ENCODE results near the gene CDC42BPA. TPM values are rescaled to one million over a fixed set of nuclear protein-coding genes. Genes with fewer than 3 reads are reported as not detected.

Gene CDC42BPA
- total RNA-seq, 1 donor from 2014 or later: 42.7 TPM

DNA sequence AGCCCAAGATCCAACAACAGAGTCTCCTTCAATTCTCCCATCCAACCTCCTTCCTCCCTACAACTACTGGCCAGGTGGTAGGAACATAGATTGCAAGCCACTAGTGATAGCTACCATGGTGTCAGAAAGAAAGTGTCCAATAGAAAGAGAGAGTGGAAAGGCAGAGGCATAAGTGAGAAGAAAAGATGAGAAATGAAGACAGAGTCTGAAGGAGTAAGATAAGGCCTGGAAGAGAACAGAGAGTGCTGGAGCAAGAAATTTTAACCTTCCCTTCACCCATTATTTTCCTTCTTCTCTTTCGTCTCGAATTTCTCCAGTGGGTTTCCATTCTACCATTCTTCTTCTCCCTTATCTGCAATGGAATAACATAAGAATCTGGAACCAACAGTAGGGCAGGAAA lies 57.9 kb downstream of the CDC42BPA start:
- TF ChIP-seq POLR2A (IDR thresholded peaks at IDR 0.05) (no peak), POLR2AphosphoS5 (IDR thresholded peaks at IDR 0.05; ENCODE audit: insufficient read depth in 1 of 2, low read depth in 1 of 2) (no peak), CTCF (IDR thresholded peaks at IDR 0.05) (no peak)

DNA sequence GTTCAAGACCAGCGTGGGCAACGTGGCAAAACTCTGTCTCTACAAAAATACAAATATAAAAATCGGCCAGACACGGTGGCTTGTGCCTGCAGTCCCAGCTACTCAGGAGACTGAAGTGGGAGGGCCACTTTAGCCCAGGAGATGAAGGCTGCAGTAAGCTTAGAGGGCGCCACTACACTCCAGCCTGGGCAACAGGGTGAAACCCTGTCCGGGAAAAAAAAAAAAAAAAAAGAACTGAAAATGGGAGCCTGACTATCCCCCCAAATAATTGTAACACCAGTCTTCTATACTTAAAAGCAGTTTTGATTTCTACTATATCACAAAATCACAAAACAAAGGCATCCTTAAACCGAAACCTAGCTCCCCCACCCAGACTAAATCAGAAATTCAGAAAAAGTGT lies 60.3 kb downstream of the CDC42BPA start:
- no peak for DNase-seq (ENCODE audit: extremely low spot score in 2 of 2)
- Histone ChIP-seq H3K4me1 (no peaks in the 10 kb centered on the region), H3K27ac (no peak overlapping the region), H3K27me3 (no peaks in the 10 kb centered on the region), H3K36me3 (no peaks in the 10 kb centered on the region), H3K4me3 (no peak overlapping the region), H3K9me3 (no peaks in the 10 kb centered on the region)
- intact Hi-C loops (cut with DNase I): no loop called here
- TF ChIP-seq CTCF (IDR thresholded peaks at IDR 0.05) (no peak), POLR2A (IDR thresholded peaks at IDR 0.05) (no peak), POLR2AphosphoS5 (IDR thresholded peaks at IDR 0.05; ENCODE audit: insufficient read depth in 1 of 2, low read depth in 1 of 2) (no peak)

More for the DNA sequence above, 57.9 kb downstream of the CDC42BPA start:
- Histone ChIP-seq H3K27ac (no peak overlapping the region), H3K27me3 (no peaks in the 10 kb centered on the region), H3K36me3 (no peaks in the 10 kb centered on the region), H3K4me3 (no peak overlapping the region), H3K9me3 (no peaks in the 10 kb centered on the region), H3K4me1 (no peaks in the 10 kb centered on the region)
- no peak for DNase-seq (ENCODE audit: extremely low spot score in 2 of 2)
- intact Hi-C loops (cut with DNase I): no loop called here

DNA sequence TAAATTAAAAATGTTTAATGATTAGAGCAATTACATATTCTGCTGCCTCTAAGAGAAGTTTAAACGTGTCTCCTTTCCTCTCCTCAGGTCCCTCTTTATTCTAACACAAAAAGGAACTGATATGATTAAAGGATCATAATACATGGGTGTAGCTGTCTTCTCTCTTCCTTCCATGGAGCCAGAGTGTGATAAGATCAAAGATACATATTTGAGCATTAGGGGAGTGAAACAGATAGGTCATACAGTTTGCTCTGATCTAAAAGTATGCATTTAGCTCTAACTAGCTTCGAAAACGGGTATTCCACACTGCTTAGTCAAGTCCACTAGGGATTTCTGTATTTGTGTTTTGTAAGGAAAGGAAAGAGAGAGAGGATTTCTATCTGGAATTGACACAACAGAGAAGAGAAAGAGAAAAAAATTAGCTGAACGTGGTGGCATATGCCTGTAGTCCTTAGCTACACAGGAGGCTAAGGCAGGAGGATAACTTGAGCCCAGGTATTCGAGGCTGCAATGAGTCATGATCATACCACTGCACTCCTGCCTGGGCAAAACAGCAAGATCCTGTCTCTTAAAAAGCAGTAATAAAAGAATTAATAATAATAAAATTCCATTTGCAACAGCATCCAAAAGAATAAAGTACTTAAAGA lies 63.1 kb downstream of the CDC42BPA start:
- H3K4me1 ChIP-seq: no peaks in the 10 kb centered on the region
- intact Hi-C loops (cut with DNase I): no loop called here
- no peak overlapping the region for H3K27ac ChIP-seq
- TF ChIP-seq CTCF (IDR thresholded peaks at IDR 0.05): no peak
- TF ChIP-seq POLR2AphosphoS5 (IDR thresholded peaks at IDR 0.05; ENCODE audit: insufficient read depth in 1 of 2, low read depth in 1 of 2): no peak
- TF ChIP-seq POLR2A (IDR thresholded peaks at IDR 0.05): no peak
- no peak overlapping the region for H3K4me3 ChIP-seq
- no peaks in the 10 kb centered on the region for H3K27me3 ChIP-seq
- H3K9me3 ChIP-seq: no peaks in the 10 kb centered on the region
- H3K36me3 ChIP-seq: no peaks in the 10 kb centered on the region
- no peak for DNase-seq (ENCODE audit: extremely low spot score in 2 of 2)

DNA sequence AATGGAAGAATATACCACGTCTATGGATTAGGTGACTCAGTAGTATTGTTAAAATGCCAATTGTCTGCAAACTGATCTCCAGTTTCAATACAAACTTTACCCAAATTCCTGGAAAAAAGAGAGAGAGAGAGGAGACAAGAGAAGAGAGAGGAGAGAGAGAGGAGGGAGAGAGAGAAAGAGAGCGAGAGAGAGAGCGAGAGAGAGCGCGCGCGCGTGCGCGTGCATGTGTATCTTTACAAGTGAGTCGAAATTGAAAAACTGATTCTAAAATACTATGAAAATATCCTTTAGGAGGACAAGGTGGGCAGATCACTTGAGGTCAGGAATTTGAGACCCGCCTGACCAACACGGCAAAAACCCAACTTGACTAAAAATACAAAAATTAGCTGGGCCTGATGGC lies 65.2 kb downstream of the CDC42BPA start:
- H3K4me1 ChIP-seq: no peaks in the 10 kb centered on the region
- no peak for DNase-seq (ENCODE audit: extremely low spot score in 2 of 2)
- intact Hi-C loops (cut with DNase I): no loop called here
- no peak overlapping the region for H3K4me3 ChIP-seq
- TF ChIP-seq POLR2A (IDR thresholded peaks at IDR 0.05): no peak
- no peak for TF ChIP-seq POLR2AphosphoS5 (IDR thresholded peaks at IDR 0.05; ENCODE audit: insufficient read depth in 1 of 2, low read depth in 1 of 2)
- no peak for TF ChIP-seq CTCF (IDR thresholded peaks at IDR 0.05)
- no peaks in the 10 kb centered on the region for H3K36me3 ChIP-seq
- H3K27ac ChIP-seq: no peak overlapping the region
- H3K27me3 ChIP-seq: no peaks in the 10 kb centered on the region
- H3K9me3 ChIP-seq: no peaks in the 10 kb centered on the region

- no peaks in the 10 kb centered on the region for H3K27me3 ChIP-seq
- H3K27ac ChIP-seq: no peak overlapping the region
- H3K9me3 ChIP-seq: no peaks in the 10 kb centered on the region
- peaks cover 17% of the 10 kb centered on the region for H3K4me1 ChIP-seq
- DNase-seq (ENCODE audit: extremely low spot score in 2 of 2): no peak
- no peak overlapping the region for H3K4me3 ChIP-seq
- H3K36me3 ChIP-seq: no peaks in the 10 kb centered on the region
- TF ChIP-seq CTCF (IDR thresholded peaks at IDR 0.05): no peak
- no peak for TF ChIP-seq POLR2AphosphoS5 (IDR thresholded peaks at IDR 0.05; ENCODE audit: insufficient read depth in 1 of 2, low read depth in 1 of 2)
- TF ChIP-seq POLR2A (IDR thresholded peaks at IDR 0.05): no peak
- intact Hi-C loops (cut with DNase I): no loop called here
Measured at GRCh38 chr1:227245613-227246320, 72.5 kb downstream of the CDC42BPA start.
